CD4-positive, alpha-beta T cell treated with Interleukin-12 subunit alpha and Interleukin-12 subunit beta, for 1 hour (primary cell): ENCODE data around the gene FRMPD3.
"Not testable (repeated sequence)": the region's sequence is repeated elsewhere in the genome, so short reads cannot be mapped to it uniquely, and the experiment has no call there.

ENCODE experiments used
- DNase-seq: peaks from one replicate; pipeline ENCODE4 v3.0.0-alpha.2; 2020

Gene FRMPD3

GRCh38 chrX:107448998-107449835 lies at the start of gene FRMPD3:
TSS of gene FRMPD3 (plus strand) at chrX:107449652. CDS start at chrX:107526589, 76,937 bp downstream.
- DNase-seq, result no peak

- no peak for DNase-seq
These were observed 28.9 kb upstream of the FRMPD3 start for GRCh38 chrX:107420571-107420970.

- no peak for DNase-seq
These were observed 28.1 kb upstream of the FRMPD3 start for GRCh38 chrX:107421337-107421861.

GRCh38 chrX:107429090-107429489 lies 20.4 kb upstream of the FRMPD3 start:
- DNase-seq, result peak; percentile 32

- DNase-seq, result no peak
These were observed 9.3 kb upstream of the FRMPD3 start for GRCh38 chrX:107440187-107440586.

- DNase-seq, result no peak
These were observed 8.8 kb upstream of the FRMPD3 start for GRCh38 chrX:107440692-107441091.

DNA sequence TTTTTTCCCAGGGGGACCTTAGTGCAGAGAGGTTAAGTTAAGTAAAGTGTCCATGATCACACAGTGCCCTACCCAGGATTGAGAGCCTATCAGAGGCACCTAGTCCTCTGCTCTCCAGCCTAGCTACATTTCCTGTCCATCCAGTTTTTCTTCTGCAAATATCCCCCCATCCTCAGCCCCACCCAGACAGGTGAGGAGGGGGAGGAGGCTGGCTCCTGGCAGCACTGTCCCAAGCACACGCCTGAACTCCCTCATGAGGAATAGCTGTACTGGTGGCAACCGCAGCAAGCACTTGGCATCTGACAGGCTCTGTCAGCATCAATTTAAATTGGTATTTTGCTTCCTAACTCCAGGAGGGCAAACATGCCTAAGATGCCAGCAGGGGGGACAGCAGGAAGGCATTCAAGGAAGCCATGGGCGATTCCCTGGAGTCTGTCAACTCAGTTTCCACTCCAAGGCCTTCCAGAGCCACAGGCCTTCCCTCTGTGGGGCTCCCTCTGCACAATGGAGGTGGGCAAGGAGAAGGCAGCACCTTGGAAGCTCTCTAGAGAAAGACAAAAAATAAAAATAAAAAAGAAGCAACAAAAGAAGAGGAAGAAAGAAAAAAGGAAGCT lies 6.4 kb upstream of the FRMPD3 start:
- DNase-seq, result no peak

- DNase-seq, result no peak
These were observed 4.3 kb upstream of the FRMPD3 start for GRCh38 chrX:107445146-107445545.

GRCh38 chrX:107445631-107446030 lies 3.8 kb upstream of the FRMPD3 start:
- DNase-seq, result no peak

DNA sequence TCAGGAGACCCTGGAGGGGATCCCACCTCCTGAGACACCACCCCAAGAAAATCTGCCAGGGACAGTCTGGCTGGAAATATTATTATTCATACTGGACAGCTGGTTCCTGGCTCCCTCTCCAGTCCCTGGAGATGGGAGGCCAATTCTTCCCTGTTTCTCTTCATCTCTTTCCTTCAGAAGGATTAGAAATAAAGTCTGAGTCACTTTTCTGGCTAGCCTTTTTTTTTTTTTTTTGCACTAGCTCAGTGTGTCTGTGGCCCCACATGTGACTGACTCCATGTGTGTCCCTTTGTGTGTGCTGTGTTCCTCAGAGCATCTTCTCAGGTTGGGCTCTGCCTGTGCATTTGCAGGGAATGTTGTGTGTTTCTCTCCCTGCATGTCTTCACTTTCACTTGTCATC lies 1.8 kb upstream of the FRMPD3 start:
- DNase-seq, result no peak

DNA sequence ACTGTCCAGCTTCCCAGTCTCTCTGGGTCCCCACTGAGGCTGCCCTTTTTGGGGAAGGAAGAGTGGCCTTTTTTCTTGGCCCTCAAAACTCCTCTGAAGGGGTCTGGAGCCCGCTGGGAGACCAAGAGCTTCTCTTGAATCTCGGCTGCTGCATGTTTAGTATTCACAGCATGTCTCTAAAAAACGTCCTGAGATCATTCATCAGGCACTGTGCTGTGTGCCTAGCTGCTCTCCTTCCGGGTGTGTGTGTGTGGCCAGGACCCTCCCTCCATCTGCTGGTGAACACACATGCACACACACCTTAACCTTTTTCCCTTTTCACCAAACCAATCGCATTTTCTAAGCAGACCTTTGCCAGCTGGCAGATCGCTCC lies 841 bp upstream of the FRMPD3 start:
- DNase-seq, result no peak

- peak; percentile 49 for DNase-seq
These were observed 1.5 kb downstream of the FRMPD3 start for GRCh38 chrX:107450823-107451509.

DNA sequence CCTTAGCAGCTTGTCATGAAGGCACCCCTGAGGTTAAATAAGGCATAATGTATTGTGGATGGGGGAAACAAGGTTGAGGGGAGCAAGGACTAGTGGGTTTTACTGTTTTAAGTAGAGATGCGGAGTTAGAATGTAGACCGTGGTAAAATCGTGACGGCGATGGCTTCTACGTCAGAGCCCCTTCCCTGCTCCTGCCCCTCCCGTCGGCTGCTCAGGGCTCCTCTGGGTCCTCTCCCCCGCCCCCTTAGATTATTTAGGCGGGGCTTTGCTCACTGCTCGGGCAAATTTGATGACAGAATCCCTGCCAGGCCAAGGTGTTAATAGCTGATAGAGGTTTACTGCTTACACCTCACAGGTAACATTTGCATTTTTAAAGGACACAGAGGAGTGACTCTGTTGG lies 2.3 kb downstream of the FRMPD3 start:
- peak; percentile 17 for DNase-seq

DNA sequence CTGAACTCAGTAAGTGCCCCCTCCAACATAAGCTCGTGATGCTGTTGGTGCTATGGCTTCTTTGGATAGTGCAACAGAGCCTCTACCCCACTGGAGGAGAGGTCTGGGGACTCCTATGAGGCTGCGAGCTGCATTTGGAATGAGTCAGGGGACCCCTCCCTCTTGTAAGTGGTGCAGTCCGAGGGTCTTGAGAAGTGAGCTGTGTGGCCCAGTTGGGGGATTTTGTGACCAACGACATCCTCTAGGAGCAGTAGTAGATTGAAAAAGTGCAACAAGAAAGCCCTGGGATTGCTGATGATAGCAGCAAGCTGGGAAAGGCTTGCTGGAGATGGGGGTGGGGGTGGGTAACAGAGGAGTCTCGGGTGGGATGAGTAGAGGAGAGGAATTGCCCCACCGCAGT lies 3.1 kb downstream of the FRMPD3 start:
- DNase-seq, result no peak

GRCh38 chrX:107454302-107454701 lies 4.8 kb downstream of the FRMPD3 start:
- peak; percentile 30 for DNase-seq

GRCh38 chrX:107457289-107457688 lies 7.8 kb downstream of the FRMPD3 start:
- DNase-seq, result no peak

GRCh38 chrX:107465932-107466620 lies 16.6 kb downstream of the FRMPD3 start:
- DNase-seq, result no peak

- no peak for DNase-seq
These were observed 17.8 kb downstream of the FRMPD3 start for GRCh38 chrX:107467271-107467670.

DNA sequence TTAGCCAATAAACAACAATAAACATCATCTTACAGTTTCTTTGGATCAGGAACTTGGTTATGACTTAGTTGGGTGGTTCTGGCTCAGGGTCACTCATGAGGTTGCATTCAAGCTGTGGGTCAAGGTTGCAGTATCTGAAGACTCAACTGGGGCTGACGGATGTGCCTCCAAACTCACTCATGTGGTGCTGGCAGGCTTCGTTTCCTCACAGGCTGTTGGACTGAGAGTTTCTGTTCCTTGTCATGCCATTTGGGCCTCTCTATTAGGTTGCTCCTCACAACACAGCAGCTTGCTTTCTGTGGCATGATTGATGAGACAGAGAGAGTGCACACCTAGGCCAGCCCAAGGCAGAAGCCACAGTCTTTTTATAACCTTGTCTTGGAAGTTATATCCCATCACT lies 20.7 kb downstream of the FRMPD3 start:
- no peak for DNase-seq

GRCh38 chrX:107470971-107471370 lies 21.5 kb downstream of the FRMPD3 start:
- no peak for DNase-seq

DNA sequence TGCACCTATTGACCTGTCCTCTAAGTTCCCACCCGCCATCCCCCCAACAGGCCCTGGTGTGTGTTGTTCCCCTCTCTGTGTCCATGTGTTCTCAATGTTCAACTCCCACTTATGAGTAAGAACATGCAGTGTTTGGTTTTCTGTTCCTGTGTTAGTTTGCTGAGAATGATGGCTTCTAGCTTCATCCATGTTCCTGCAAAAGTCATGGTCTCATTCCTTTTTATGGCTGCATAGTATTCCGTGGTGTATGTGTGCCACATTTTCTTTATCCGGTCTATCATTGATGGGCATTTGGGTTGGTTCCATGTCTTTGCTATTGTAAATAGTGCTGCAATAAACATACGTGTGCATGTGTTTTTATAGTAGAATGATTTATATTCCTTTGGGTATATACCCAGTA lies 22.0 kb downstream of the FRMPD3 start:
- DNase-seq, result not testable (repeated sequence)

DNA sequence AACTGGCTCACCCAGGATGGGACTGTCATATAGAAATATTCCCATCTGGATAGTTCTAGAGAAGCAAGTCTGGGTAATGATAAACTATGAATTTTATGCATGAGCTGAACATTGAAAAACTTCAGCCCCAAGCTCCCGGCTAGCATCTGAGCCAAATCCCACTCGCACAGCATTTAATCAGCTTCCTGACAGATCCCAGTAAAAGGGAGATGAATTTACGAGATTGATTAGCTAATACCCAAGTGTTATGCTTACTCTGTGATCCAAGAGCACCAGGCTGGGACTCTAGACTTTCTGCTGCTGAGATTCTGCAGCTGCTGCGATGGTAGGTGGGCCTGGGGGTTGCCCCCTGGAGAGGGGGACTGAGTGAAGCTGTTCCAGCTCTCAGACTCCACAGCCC lies 28.0 kb downstream of the FRMPD3 start:
- DNase-seq, result no peak

- peak; percentile 9 for DNase-seq
These were observed 30.8 kb downstream of the FRMPD3 start for GRCh38 chrX:107480272-107480671.
